GM23248 (cell line): ENCODE results near the gene POU3F1. TPM values are rescaled to one million over a fixed set of nuclear protein-coding genes. Genes with fewer than 3 reads are reported as not detected.

ENCODE experiments used
- DNase-seq: peaks from one replicate; pipeline ENCODE4 v3.0.0-alpha.2; 2015
- H2AFZ ChIP-seq: fragments of 200-600 bp; sonication (generic); 2 replicates; pipeline ENCODE4 v1.6.1; 2016; ENCODE audit warnings: antibody characterized with exemption
- H3F3A ChIP-seq: fragments of 200-600 bp; sonication (generic); 2 replicates; pipeline ENCODE4 v1.6.1; 2016; ENCODE audit warnings: mild to moderate bottlenecking, antibody characterized with exemption, mixed run types; ENCODE audit not compliant: insufficient read depth
- H3K27ac ChIP-seq: fragments of 200-600 bp; sonication (generic); 2 replicates; pipeline ENCODE4 v1.5.1; 2016; ENCODE audit warnings: mild to moderate bottlenecking
- H3K27me3 ChIP-seq: fragments of 200-600 bp; sonication (generic); replicated peaks from 2 replicates; pipeline ENCODE4 v1.6.1; 2016; ENCODE audit warnings: mild to moderate bottlenecking; ENCODE audit not compliant: insufficient read depth
- H3K36me3 ChIP-seq: fragments of 200-600 bp; sonication (generic); 2 replicates; pipeline ENCODE4 v1.6.1; 2016; ENCODE audit warnings: low read depth, mild to moderate bottlenecking
- H3K4me1 ChIP-seq: fragments of 200-600 bp; sonication (generic); 2 replicates; pipeline ENCODE4 v1.6.1; 2016; ENCODE audit warnings: mild to moderate bottlenecking; ENCODE audit not compliant: insufficient read depth
- H3K4me2 ChIP-seq: fragments of 200-600 bp; sonication (generic); one replicate; pipeline ENCODE4 v1.6.1; 2016; ENCODE audit warnings: mild to moderate bottlenecking; ENCODE audit not compliant: unreplicated experiment
- H3K4me3 ChIP-seq: fragments of 200-600 bp; sonication (generic); 2 replicates; pipeline ENCODE4 v1.5.1; 2016; ENCODE audit warnings: mild to moderate bottlenecking
- H3K79me2 ChIP-seq: fragments of 200-600 bp; sonication (generic); 2 replicates; pipeline ENCODE4 v1.6.1; 2016; ENCODE audit warnings: mild to moderate bottlenecking; ENCODE audit not compliant: insufficient read depth
- H3K9ac ChIP-seq: fragments of 200-600 bp; sonication (generic); 2 replicates; pipeline ENCODE4 v1.6.1; 2016; ENCODE audit warnings: mild to moderate bottlenecking
- H3K9me2 ChIP-seq: fragments of 200-600 bp; sonication (generic); 2 replicates; pipeline ENCODE4 v1.6.1; 2016; ENCODE audit warnings: mixed run types, mild to moderate bottlenecking, moderate library complexity; ENCODE audit not compliant: insufficient read depth
- H3K9me3 ChIP-seq: fragments of 200-600 bp; sonication (generic); one replicate; pipeline ENCODE4 v1.6.1; 2017; ENCODE audit warnings: low read depth
- H4K20me1 ChIP-seq: fragments of 200-600 bp; sonication (generic); 2 replicates; pipeline ENCODE4 v1.6.0; 2016; ENCODE audit not compliant: insufficient read depth
- EZH2 ChIP-seq: fragments of 200-600 bp; sonication (generic); IDR thresholded peaks from 2 replicates; pipeline ENCODE4 v1.6.1; 2018; ENCODE audit warnings: antibody characterized with exemption, mild to moderate bottlenecking; ENCODE audit not compliant: insufficient read depth, poor library complexity, severe bottlenecking
- EZH2phosphoT487 ChIP-seq: fragments of 200-600 bp; sonication (generic); IDR thresholded peaks from 2 replicates; pipeline ENCODE4 v1.6.1; 2018; ENCODE audit warnings: antibody characterized with exemption, moderate library complexity, mild to moderate bottlenecking, low read depth; ENCODE audit not compliant: insufficient read depth
- WGBS, 2 experiments: methylation state at CpG; one replicate each; pipeline ENCODE4 v1.1.6; 2015 to 2017; ENCODE audit warnings: low lambda C conversion rate in 2 of 2, low coverage in 1 of 2; ENCODE audit errors: missing lambda C conversion rate in 2 of 2; 5-methylcytosine and 5-hydroxymethylcytosine counted together
- in situ Hi-C: fragments of 300-500 bp; cut with MboI; formaldehyde crosslinking; loops from 2 replicates; pipeline ENCODE4 v1.15.0; 2020
- polyA plus RNA-seq: library from polyadenylated mRNA; unstranded; fragments of >200 nt; fragmentation: Nextera tagmentation; extraction: Ambion mirVana; gene quantifications from 2 replicates; pipeline ENCODE4 v1.2.1, GENCODE V29; 2016
- total RNA-seq: library from RNA; depleted of rRNA; stranded (reverse); fragments of >200 nt; shearing (Covaris generic); gene quantifications from 2 replicates; pipeline ENCODE4 v1.2.3, GENCODE V29; 2014

The POU3F1 gene
- total and polyA plus RNA-seq, 2 experiments from 2014 or later = not detected

DNA sequence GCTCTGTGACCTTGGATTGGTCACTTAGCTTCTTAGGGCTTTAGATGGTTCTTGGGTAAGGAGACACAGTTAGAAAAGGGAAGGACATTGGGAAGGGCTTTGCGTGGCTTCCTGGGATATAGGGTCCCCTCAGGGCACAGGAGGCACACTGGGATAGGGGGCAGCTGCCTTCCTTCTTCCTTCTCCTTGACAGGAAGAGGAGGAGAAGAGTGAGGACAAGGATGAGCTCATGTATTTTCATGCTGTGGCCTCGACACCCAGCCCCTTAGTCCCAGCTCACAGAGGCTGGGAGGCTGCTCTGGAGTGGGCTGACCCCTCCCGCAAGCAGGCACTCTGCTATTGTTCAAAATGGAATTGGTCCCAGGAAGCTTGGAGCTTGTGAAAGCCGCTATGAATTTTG, 45.7 kb upstream of the POU3F1 start:
- TF ChIP-seq EZH2 (no peak), EZH2phosphoT487 (no peak)
- 31% methylated on average over 4 of the region's 4 CpGs for WGBS, 2 experiments

DNA sequence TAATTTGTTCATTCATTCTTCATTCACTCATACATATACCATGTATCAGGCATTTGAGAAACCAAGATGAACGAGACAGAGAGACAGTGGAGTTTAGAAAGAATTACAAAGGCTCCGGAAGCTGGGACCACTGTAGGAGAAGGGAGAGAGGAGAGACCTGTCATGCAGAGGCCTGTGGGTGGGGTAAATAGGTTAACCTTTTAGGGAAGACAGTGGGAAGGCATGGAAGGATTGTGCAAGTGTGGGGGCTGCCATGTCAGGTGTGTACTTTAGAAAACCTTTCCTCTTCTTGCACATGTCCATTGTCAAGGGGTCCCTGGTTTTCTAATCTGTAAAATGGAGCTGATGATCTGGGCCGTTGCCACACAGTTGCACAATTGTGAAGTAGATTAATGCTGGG, 44.2 kb upstream of the POU3F1 start:
- no peak overlapping the region for H3K4me2 ChIP-seq
- peaks cover 54% of the 10 kb centered on the region for H3K27me3 ChIP-seq
- no peaks in the 10 kb centered on the region for H3K9me2 ChIP-seq
- no peaks in the 10 kb centered on the region for H4K20me1 ChIP-seq
- H2AFZ ChIP-seq = no peak overlapping the region
- H3K4me1 ChIP-seq = no peaks in the 10 kb centered on the region
- no peaks in the 10 kb centered on the region for H3K9me3 ChIP-seq
- DNase-seq = no peak
- no peak overlapping the region for H3K9ac ChIP-seq
- no peaks in the 10 kb centered on the region for H3K79me2 ChIP-seq
- no peak overlapping the region for H3K4me3 ChIP-seq
- no peaks in the 10 kb centered on the region for H3F3A ChIP-seq
- in situ Hi-C loops = no loop called here
- TF ChIP-seq EZH2 = no peak
- TF ChIP-seq EZH2phosphoT487 = no peak
- WGBS, 2 experiments = 28 to 31% methylated on average over 3 of the region's 3 CpGs
- H3K36me3 ChIP-seq = no peaks in the 10 kb centered on the region
- no peak overlapping the region for H3K27ac ChIP-seq

More for the DNA sequence above, 45.7 kb upstream of the POU3F1 start:
- Histone ChIP-seq H3K27ac (no peak overlapping the region), H3F3A (no peaks in the 10 kb centered on the region), H3K79me2 (no peaks in the 10 kb centered on the region), H2AFZ (no peak overlapping the region), H3K9ac (no peak overlapping the region), H3K36me3 (no peaks in the 10 kb centered on the region), H3K27me3 (peaks cover 54% of the 10 kb centered on the region), H4K20me1 (no peaks in the 10 kb centered on the region), H3K9me3 (no peaks in the 10 kb centered on the region), H3K9me2 (no peaks in the 10 kb centered on the region), H3K4me3 (no peak overlapping the region), H3K4me1 (no peaks in the 10 kb centered on the region), H3K4me2 (no peak overlapping the region)
- no peak for DNase-seq
- in situ Hi-C loops = no loop called here

DNA sequence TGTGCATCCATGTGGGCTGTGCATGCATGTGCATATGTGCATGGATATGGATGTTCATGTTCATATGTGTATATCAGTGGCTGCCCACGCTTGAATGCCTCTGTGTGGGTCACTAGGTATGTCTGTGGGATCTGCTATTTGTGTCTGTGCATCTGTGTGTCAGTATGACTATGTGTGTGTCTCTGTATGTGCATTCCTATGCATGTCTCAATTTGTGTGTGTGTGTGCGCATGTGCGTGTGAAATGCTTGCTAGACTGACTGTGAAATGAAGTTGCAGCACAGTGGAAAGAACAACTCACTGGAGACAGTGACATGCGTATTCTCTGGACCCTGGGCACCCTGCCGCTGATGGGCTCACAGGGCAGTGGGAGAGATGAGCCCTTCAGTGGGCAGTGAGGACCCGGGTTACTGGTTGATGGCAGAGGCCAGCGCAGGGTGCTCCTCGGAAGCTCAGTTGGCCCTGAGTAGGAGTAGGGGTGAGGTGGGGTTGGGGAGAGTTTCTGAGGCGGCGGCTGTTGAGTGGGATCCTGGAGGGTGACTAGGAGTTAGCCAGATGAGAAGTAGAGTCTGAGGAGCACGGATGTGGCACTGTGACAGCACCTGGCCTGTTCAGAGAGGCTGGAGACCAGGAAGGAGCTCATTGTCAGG, 43.2 kb upstream of the POU3F1 start:
- H3K9ac ChIP-seq = no peak overlapping the region
- H3K27ac ChIP-seq = no peak overlapping the region
- no peaks in the 10 kb centered on the region for H3K79me2 ChIP-seq
- no peak for DNase-seq
- no peak for TF ChIP-seq EZH2phosphoT487
- no peak for TF ChIP-seq EZH2
- no peaks in the 10 kb centered on the region for H3K9me2 ChIP-seq
- H4K20me1 ChIP-seq = no peaks in the 10 kb centered on the region
- no peak overlapping the region for H3K4me2 ChIP-seq
- no peaks in the 10 kb centered on the region for H3F3A ChIP-seq
- no peak overlapping the region for H2AFZ ChIP-seq
- WGBS, 2 experiments = 64 to 67% methylated on average over 11 of the region's 11 CpGs
- H3K27me3 ChIP-seq = peaks cover 44% of the 10 kb centered on the region
- no peak overlapping the region for H3K4me3 ChIP-seq
- H3K4me1 ChIP-seq = no peaks in the 10 kb centered on the region
- H3K9me3 ChIP-seq = no peaks in the 10 kb centered on the region
- no peaks in the 10 kb centered on the region for H3K36me3 ChIP-seq
- in situ Hi-C loops = no loop called here

DNA sequence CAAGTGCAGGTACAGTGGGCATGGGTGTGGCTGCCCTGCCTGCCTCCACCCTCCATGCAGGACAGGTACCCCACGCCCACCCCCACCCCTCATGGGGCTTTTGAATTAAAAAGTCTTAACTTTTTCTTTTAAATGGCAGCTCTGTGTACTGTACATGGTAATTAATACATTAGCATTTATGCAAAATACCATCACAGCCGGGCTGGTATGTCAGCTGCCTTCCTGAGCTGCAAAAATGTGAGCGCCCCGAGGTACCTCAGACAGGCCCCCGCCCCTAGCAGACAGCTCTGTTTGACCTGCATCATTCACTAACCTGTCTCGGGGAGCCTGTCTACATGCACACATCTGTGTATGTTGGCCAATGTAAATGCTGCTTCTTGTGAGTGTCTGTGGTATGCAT, 42.2 kb upstream of the POU3F1 start:
- Histone ChIP-seq H3K4me1 (no peaks in the 10 kb centered on the region), H3K9me3 (no peaks in the 10 kb centered on the region), H3K79me2 (no peaks in the 10 kb centered on the region), H4K20me1 (no peaks in the 10 kb centered on the region), H3K4me3 (no peak overlapping the region), H3K9ac (no peak overlapping the region), H3K27ac (no peak overlapping the region), H3K36me3 (no peaks in the 10 kb centered on the region), H3K27me3 (peaks cover 36% of the 10 kb centered on the region; the same call in 1 of the 2 replicates), H2AFZ (no peak overlapping the region), H3K9me2 (no peaks in the 10 kb centered on the region), H3F3A (no peaks in the 10 kb centered on the region), H3K4me2 (no peak overlapping the region)
- in situ Hi-C loops = no loop called here
- TF ChIP-seq EZH2phosphoT487 (no peak), EZH2 (no peak)
- DNase-seq = no peak
- WGBS, 2 experiments = 21 to 24% methylated on average over 6 of the region's 6 CpGs
